OCI-M2 (cell line): ENCODE data around the gene KRTAP12-2.
"Not testable (repeated sequence)": the region's sequence is repeated elsewhere in the genome, so short reads cannot be mapped to it uniquely, and the experiment has no call there.

ENCODE experiments used
- DNase-seq: peaks from one replicate; lab custom pipeline; 2025; ENCODE audit not compliant: unreplicated experiment; lab: John Stamatoyannopoulos, UW

Gene KRTAP12-2

DNA sequence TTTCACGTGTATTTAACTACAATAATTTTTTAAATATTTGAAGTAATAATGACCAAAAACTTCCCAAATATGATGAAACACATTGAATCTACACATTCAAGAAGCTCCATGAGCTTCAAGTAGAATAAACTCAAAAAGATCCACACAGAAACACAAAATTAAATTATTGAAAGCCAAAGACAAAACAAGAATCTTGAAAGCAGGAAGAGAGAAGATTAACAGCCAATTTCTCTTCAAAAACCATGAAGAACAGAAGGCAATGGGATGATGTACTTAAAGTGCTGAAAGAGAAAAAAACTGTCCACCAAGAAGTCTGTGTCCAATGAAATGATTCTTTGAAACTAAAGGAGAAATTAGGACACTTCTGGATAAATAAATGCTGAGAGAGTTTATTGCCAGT lies 34.7 kb downstream of the KRTAP12-2 start:
- no peak for DNase-seq

DNA sequence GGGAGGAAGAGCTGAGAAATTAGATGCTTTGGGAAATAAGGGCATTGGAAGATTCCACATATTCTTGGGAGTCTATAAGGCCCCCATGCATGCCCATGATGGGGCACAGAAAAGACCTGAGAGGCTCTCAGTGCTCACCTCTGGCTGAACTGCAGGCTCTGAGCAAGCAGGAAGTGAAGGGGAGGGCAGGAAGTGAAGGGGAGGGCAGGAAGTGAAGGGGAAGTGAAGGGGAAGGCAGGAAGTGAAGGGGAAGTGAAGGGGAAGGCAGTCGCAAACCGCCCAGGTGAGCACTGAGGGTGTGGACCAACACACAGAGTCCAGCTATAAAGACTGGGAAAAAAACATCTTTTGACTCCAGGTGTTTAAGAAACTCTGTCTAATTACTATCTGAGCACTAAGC lies 36.3 kb downstream of the KRTAP12-2 start:
- no peak for DNase-seq

DNA sequence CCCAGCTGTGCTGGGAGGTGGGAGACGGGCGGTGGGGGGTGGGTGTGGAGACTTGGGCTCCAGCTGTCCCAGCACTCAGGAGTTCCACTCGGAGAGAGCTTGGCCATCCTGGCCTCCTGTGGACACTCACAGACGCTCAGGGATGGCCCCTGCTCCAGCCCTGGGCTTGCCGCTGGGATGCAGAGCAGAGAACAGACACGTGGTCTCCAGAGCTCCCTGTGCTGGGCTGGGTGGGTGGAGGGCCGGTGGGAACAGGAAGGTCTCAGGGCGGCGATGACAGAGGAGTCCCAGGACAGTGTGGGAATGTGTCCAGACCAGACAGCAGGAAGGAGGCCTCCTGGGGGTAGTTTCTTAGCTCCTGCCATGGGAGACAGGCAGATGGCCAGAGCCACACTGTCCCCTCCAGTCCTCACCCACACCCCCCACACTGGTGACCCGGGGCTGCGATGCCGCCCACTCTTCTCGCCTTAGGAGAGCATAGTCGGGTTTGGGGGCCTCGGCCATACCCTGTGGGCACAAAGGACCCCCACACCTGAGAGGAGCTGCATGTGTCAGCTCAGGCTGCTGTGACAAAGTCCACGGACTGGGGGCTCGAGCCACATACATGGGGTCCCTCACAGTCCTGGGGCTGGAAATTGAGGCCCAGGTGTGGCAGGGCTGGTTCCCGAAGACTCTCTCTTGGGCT lies 37.9 kb downstream of the KRTAP12-2 start:
- DNase-seq = no peak

DNA sequence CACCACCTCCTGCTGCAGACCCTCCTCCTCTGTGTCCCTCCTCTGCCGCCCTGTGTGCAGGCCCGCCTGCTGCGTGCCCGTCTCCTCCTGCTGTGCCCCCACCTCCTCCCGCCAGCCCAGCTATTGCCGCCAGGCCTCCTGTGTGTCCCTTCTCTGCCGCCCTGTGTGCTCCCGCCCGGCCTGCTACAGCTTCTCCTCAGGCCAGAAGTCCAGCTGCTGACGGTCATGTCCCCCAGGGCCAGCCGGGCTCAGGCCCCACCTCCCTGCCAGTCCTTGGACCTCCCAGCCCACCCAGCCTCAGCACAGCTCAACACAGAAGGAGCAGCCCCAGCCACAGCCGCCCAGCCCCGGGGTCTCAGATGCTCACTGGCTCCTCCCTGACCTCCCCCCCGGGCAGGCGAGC lies 38.9 kb downstream of the KRTAP12-2 start:
- DNase-seq = not testable (repeated sequence)

DNA sequence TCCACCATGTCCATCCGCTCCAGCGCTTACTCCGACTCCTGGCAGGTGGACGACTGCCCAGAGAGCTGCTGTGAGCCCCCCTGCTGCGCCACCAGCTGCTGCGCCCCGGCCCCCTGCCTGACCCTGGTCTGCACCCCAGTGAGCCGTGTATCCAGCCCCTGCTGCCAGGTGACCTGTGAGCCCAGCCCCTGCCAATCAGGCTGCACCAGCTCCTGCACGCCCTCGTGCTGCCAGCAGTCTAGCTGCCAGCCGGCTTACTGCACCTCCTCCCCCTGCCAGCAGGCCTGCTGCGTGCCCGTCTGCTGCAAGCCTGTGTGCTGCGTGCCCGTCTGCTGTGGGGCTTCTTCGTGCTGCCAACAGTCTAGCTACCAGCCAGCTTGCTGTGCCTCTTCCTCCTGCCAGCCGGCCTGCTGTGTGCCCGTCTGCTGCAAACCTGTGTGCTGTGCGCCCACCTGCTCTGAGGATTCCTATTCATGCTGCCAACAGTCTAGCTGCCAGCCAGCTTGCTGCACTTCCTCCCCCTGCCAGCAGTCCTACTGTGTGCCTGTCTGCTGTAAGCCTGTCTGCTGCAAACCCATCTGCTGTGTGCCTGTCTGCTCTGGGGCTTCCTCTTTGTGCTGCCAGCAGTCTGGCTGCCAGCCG lies 39.4 kb downstream of the KRTAP12-2 start:
- not testable (repeated sequence) for DNase-seq

DNA sequence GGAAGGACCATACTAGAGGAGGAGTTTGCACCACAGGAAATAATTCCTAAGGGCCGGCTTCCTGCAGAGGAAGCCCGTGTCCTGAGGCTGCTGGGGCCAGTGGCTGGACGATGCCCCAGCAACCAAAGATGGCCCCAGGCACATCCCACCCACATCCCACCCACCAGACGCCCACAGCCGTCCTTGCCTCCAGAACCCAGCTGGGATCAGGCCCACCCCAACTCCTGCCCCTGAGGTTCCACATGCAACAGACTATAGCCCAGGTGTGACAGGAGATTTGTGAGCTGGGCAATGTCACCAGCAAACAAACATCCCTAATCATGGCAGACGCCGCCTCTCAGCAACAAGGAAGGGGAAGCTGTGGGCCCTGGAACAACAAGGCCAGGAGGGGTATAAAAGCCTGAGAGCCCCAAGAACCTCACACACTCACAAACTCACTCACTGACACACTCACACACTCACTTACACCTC lies 40.0 kb downstream of the KRTAP12-2 start, which contains the start of gene KRTAP10-9:
Gene KRTAP10-9, plus strand, starts transcription at position 421 of the 471 bp plus-strand sequence. CDS start 79 bp downstream, outside the sequence.
- DNase-seq = no peak

DNA sequence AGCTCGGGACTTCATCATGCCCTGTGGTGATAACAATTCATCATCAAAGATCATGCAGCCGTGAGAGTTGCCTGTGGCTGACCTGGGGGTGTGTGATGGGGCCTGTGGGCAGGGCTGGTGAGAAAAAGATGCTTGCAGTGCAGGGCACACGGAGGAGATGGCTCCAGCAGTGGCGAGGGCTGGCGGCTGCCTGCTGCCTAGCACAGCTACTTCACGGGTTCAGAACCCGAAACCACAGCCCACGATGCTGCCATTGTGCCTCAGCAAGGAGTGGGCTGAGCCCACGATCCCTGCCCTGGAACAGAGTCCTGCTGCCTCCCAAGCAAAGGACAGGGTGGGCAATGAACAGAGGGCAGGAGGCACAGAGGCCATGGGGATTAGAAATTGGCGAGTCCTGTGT lies 40.5 kb downstream of the KRTAP12-2 start:
- no peak for DNase-seq

DNA sequence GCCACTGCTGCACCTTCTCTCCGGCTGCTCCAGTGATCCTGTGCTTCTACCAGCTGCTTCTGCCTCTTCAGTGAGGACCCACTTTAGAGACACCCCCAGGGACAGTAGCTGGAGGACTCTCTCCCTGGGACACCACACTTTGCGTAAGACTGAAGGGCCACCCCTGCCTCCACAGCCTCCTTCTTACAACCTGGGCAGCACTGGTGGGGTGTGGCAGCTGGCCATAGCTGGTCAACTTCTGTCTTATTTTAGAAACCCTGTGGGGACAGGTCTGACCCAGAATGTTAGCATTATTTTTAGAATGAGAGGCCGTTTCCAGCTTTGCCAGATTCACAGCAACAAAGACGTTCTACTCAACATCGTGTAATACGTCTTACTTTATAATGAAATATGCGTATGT lies 41.0 kb downstream of the KRTAP12-2 start:
- no peak for DNase-seq

DNA sequence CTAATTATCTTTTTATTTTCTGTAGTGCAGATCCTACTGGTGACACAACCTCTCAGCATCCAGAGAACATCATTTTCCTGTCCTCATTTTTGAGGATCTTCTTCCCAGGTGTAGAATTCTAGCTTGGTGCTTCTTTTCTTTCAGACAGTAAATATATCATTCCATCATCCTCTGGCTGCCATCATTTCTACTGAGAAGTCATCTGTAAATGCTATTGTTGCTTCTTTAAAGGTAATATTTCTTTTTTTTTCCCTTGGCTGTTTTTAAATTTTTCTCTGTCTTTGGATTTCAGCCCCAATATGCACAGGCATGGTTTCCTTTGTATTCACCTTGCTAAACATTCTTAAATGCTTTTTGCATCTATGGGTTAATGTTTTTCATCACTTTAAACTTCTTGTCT lies 43.2 kb downstream of the KRTAP12-2 start:
- DNase-seq = no peak

DNA sequence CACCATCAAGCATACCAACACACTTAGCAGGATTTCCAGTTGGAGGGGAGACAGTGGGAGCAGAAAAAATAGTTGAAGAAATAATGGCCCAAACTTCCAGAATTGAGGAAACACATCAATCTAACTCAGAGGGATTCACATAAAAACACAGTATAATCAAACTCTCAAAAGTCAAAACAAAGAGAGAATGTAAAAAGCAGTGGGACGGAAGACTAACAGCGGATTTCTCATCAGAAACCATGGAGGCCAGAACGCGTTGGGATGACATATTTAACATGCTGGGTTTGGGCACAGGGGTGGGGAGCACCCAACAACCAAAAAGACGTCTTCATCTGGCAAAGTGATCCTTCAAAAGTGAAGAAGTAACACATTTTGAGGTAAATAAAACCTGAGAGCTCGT lies 46.8 kb downstream of the KRTAP12-2 start:
- DNase-seq = no peak

DNA sequence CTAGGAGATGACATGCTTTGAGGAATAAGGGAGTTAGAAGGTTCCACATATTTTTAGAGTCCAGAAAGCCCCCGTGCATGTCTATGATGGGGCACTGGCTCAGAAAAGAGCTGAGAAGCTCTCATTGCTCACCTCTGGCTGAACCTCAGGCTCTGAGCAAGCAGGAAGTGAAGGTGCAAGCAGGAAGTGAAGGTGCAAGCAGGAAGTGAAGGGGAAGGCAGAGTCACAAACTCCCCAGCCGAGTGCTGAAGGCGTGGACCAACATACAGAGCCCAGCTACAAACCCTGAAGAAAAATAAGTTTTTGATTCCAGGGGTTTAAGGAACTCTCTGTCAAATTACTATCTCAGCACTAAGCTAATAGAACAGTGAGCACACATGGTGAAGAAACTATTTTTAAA lies 47.8 kb downstream of the KRTAP12-2 start:
- no peak for DNase-seq

DNA sequence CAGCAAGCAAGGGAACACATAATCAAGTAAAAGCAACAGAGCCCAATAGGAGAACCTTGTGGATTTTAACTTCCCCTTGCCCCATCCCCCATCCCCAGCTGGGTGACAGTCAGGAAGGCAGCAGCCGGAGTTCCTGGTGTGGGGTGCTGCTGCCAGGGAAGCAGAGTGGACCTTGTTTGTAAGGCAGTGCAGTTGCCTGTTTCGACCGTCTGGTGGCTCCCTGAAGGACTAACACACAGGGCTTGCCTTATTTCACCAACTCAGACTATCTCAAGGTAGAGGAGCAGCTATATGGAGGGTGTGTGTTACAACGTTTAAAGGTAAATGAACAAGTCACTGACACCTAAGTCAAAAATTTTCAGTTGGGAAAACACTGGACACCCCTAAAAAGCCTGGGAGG lies 48.2 kb downstream of the KRTAP12-2 start:
- no peak for DNase-seq

DNA sequence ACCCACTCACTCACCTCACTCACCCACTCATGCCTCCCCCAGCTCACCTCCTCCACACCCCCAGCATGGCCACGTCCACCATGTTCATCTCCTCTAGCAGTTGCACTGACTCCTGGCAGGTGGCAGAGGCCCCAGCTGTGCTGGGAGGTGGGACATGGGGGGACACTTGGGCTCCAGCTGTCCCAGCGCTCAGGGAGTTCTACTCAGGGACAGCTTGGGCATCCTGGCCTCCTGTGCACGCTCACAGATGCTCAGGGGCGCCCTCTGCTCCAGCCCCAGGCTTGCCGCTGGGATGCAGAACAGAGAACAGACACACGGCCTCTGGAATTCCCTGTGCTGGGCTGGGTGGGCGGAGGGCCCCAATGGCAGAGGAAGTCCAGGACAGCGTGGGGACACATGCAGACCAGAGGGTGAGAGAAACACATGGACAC lies 49.6 kb downstream of the KRTAP12-2 start:
- no peak for DNase-seq

DNA sequence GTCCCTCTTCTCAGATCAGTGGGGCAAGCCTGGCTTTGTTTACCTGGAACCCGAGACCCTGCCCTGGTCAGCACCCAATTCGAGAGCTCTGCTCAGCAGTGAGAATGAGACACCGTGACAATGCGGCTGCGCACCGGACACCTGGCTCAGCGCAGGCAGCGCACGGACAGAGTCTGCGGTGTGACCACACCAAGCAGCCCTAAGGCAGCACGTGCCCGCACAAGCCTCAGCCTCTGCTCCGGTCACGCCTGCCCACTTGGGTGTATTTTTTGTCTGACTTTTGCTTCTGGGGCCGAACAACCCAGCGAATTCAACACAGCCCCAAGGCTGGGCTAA lies 50.2 kb downstream of the KRTAP12-2 start:
- no peak for DNase-seq
